H1 (cell line): ENCODE data around the gene RO60. TPM values are rescaled to one million over a fixed set of nuclear protein-coding genes. Genes with fewer than 3 reads are reported as not detected.
A peak's percentile ranks its signal among the peaks of the same experiment; 100 is the strongest.

ENCODE experiments used
- CTCF ChIA-PET: fragments of 300-600 bp; sonication (Branson Sonifier 250); formaldehyde crosslinking; loops from one replicate; lab custom pipeline; 2021; ENCODE audit not compliant: partially characterized antibody; lab: Charles Lee
- POLR2A ChIA-PET: fragments of 300-600 bp; sonication (Branson Sonifier 250); formaldehyde crosslinking; loops from one replicate; lab custom pipeline; 2021; ENCODE audit warnings: inconsistent platforms; ENCODE audit not compliant: partially characterized antibody; lab: Charles Lee
- DNase-seq, 2 experiments: peaks; one replicate each; pipeline versions ENCODE4 v3.0.0 to v3.0.0-alpha.2; 2010 to 2022; ENCODE audit warnings: low spot score in 2 of 2, low read depth in 1 of 2, mixed read lengths in 1 of 2
- FAIRE-seq: peaks from 2 replicates; lab custom pipeline; 2011; peaks lifted over from hg19 to GRCh38; lab: Jason Lieb, UNC
- H2AFZ ChIP-seq: 2 replicates; pipeline ENCODE4 v1.8.1; 2012; ENCODE audit warnings: low read length, inconsistent platforms
- H2AK5ac ChIP-seq: 2 replicates; pipeline ENCODE4 v1.6.1; 2013; ENCODE audit warnings: low read depth, low read length
- H2BK120ac ChIP-seq: replicated peaks from 2 replicates; pipeline ENCODE3; 2013; ENCODE audit warnings: low read depth, low read length, inconsistent platforms
- H2BK12ac ChIP-seq: 2 replicates; pipeline ENCODE4 v1.6.1; 2013; ENCODE audit warnings: low read depth, low read length
- H2BK15ac ChIP-seq: 2 replicates; pipeline ENCODE4 v1.6.1; 2013; ENCODE audit warnings: low read length
- H2BK20ac ChIP-seq: 2 replicates; pipeline ENCODE4 v1.6.1; 2013; ENCODE audit warnings: low read length
- H2BK5ac ChIP-seq: 2 replicates; pipeline ENCODE4 v1.6.1; 2013; ENCODE audit warnings: low read depth, low read length
- H3K14ac ChIP-seq: 2 replicates; pipeline ENCODE4 v1.6.1; 2013; ENCODE audit warnings: inconsistent platforms; ENCODE audit not compliant: insufficient read length
- H3K18ac ChIP-seq: 2 replicates; pipeline ENCODE4 v1.6.1; 2013; ENCODE audit warnings: low read length; ENCODE audit errors: extremely low read depth
- H3K23ac ChIP-seq: 2 replicates; pipeline ENCODE4 v1.6.1; 2013; ENCODE audit warnings: inconsistent platforms; ENCODE audit not compliant: insufficient read length
- H3K23me2 ChIP-seq: 2 replicates; pipeline ENCODE4 v1.6.1; 2013; ENCODE audit warnings: low read depth, low read length
- H3K27ac ChIP-seq: 2 replicates; pipeline ENCODE4 v1.6.1; 2011; ENCODE audit warnings: low read depth, low read length, inconsistent platforms
- H3K27me3 ChIP-seq, 4 experiments: replicated peaks in 1 of 4; 1 replicate in 1 of 4; 2 replicates in 3 of 4; pipeline versions ENCODE4 v1.6.1 to v1.8.1; 2011 to 2013; ENCODE audit warnings: low read length in 3 of 4, mild to moderate bottlenecking in 3 of 4, inconsistent platforms in 2 of 4, mixed read lengths in 2 of 4, moderate library complexity in 1 of 4; ENCODE audit not compliant: control insufficient read depth in 3 of 4, insufficient read depth in 3 of 4; ENCODE audit errors: extremely low read depth in 1 of 4
- H3K36me3 ChIP-seq, 4 experiments: 2 replicates each; pipeline versions ENCODE4 v1.6.1 to v1.8.1; 2011 to 2013; ENCODE audit warnings: mild to moderate bottlenecking in 4 of 4, low read length in 3 of 4, moderate library complexity in 2 of 4, control low read depth in 1 of 4, inconsistent platforms in 1 of 4; ENCODE audit not compliant: insufficient read depth in 4 of 4, control insufficient read depth in 2 of 4
- H3K4ac ChIP-seq: replicated peaks from 2 replicates; pipeline ENCODE3; 2013; ENCODE audit warnings: low read length, low read depth, mixed read lengths, inconsistent platforms; ENCODE audit not compliant: insufficient read length
- H3K4me1 ChIP-seq, 4 experiments: replicated peaks in 1 of 4; 1 replicate in 1 of 4; 2 replicates in 3 of 4; pipeline versions ENCODE4 v1.6.1 to v1.8.1; 2011 to 2013; ENCODE audit warnings: low read length in 3 of 4, inconsistent platforms in 2 of 4, mixed read lengths in 1 of 4; ENCODE audit not compliant: insufficient read depth in 4 of 4, control insufficient read depth in 3 of 4
- H3K4me2 ChIP-seq, 2 experiments: 2 replicates each; pipeline versions ENCODE4 v1.6.1 to v1.8.1; 2011 to 2013; ENCODE audit warnings: low read depth in 2 of 2, low read length in 2 of 2, control low read depth in 1 of 2, inconsistent platforms in 1 of 2, mild to moderate bottlenecking in 1 of 2; ENCODE audit not compliant: insufficient read depth in 1 of 2
- H3K4me3 ChIP-seq, 4 experiments: fragments of 200-600, 300-600 bp in 1 of 4; sonication (generic), shearing (Covaris generic), sonication (Bioruptor Twin) in 1 of 4; 2 replicates each; pipeline versions ENCODE4 v1.5.1 to v1.8.1; 2011 to 2016; ENCODE audit warnings: low read length in 4 of 4, low read depth in 3 of 4, control low read depth in 2 of 4, inconsistent platforms in 2 of 4, mild to moderate bottlenecking in 2 of 4, mixed read lengths in 1 of 4, moderate library complexity in 1 of 4; ENCODE audit not compliant: insufficient read depth in 2 of 4; ENCODE audit errors: extremely low read depth in 1 of 4
- H3K56ac ChIP-seq: replicated peaks from 2 replicates; pipeline ENCODE3; 2013; ENCODE audit warnings: low read depth, mild to moderate bottlenecking, mixed read lengths, low read length, inconsistent platforms; ENCODE audit not compliant: insufficient read length
- H3K79me1 ChIP-seq: 2 replicates; pipeline ENCODE4 v1.6.1; 2013; ENCODE audit warnings: low read depth, low read length, control low read depth
- H3K79me2 ChIP-seq, 2 experiments: 2 replicates each; pipeline versions ENCODE4 v1.6.1 to v1.8.1; 2012 to 2013; ENCODE audit warnings: low read length in 2 of 2, mild to moderate bottlenecking in 2 of 2, inconsistent platforms in 1 of 2; ENCODE audit not compliant: insufficient read depth in 2 of 2, control insufficient read depth in 1 of 2
- H3K9ac ChIP-seq, 4 experiments: replicated peaks in 1 of 4; 1 replicate in 1 of 4; 2 replicates in 3 of 4; pipeline versions ENCODE4 v1.6.1 to v1.8.1; 2011 to 2013; ENCODE audit warnings: low read depth in 3 of 4, low read length in 3 of 4, control low read depth in 2 of 4, mild to moderate bottlenecking in 2 of 4, moderate library complexity in 2 of 4, inconsistent platforms in 1 of 4; ENCODE audit errors: extremely low read depth in 1 of 4
- H3K9me3 ChIP-seq, 2 experiments: 2 replicates each; pipeline versions ENCODE4 v1.6.1 to v1.8.1; 2012 to 2013; ENCODE audit warnings: mild to moderate bottlenecking in 2 of 2, moderate library complexity in 2 of 2, control low read depth in 1 of 2, inconsistent platforms in 1 of 2, low read depth in 1 of 2, low read length in 1 of 2, mixed read lengths in 1 of 2; ENCODE audit not compliant: insufficient read depth in 2 of 2
- H4K20me1 ChIP-seq, 2 experiments: replicated peaks in 1 of 2; 2 replicates each; pipeline versions ENCODE3 to v1.8.1; 2011 to 2013; ENCODE audit warnings: inconsistent platforms in 2 of 2, low read length in 2 of 2, mild to moderate bottlenecking in 1 of 2; ENCODE audit not compliant: insufficient read depth in 2 of 2, control insufficient read depth in 1 of 2
- H4K5ac ChIP-seq: 2 replicates; pipeline ENCODE4 v1.6.1; 2013; ENCODE audit warnings: low read length, low read depth, mixed read lengths, inconsistent platforms; ENCODE audit not compliant: insufficient read length
- H4K8ac ChIP-seq: 2 replicates; pipeline ENCODE4 v1.8.0; 2013; ENCODE audit warnings: mild to moderate bottlenecking, moderate library complexity, low read length, inconsistent platforms; ENCODE audit not compliant: insufficient read depth; ENCODE audit errors: extremely low read depth
- H4K91ac ChIP-seq: replicated peaks from 2 replicates; pipeline ENCODE3; 2013; ENCODE audit warnings: low read length, mixed read lengths, inconsistent platforms; ENCODE audit not compliant: insufficient read length
- ASH2L ChIP-seq: fragments of 200-600, 300-600 bp; sonication (generic); IDR thresholded peaks from one replicate; pipeline ENCODE4 v1.7.1; 2017; ENCODE audit warnings: low read length
- CBX5 ChIP-seq: fragments of 300-800, 300-1000 bp; sonication (generic); IDR thresholded peaks from 2 replicates; pipeline ENCODE4 v1.7.1; 2016; ENCODE audit warnings: antibody characterized with exemption, low read length, low read depth
- WGBS, 2 experiments: shearing (Covaris generic) in 1 of 2; methylation state at CpG; one replicate each; pipeline versions ENCODE4 v1.1.6 to v1.1.7; 2013 to 2015; ENCODE audit warnings: low lambda C conversion rate in 2 of 2, mixed read lengths in 2 of 2, inconsistent platforms in 1 of 2, low coverage in 1 of 2, missing lambda C conversion rate in 1 of 2; ENCODE audit not compliant: insufficient replicate concordance in 2 of 2, insufficient coverage in 1 of 2, insufficient read length in 1 of 2; ENCODE audit errors: extremely low coverage in 1 of 2, missing lambda C conversion rate in 1 of 2; 5-methylcytosine and 5-hydroxymethylcytosine counted together
- polyA plus RNA-seq, 7 experiments: library from polyadenylated mRNA; depleted of rRNA in 3 of 7; stranded (reverse) in 5 of 7; unstranded in 2 of 7; fragments of >200 nt in 5 of 7; fragments of 200-250 nt in 2 of 7; gene quantifications; 1 replicate in 5 of 7; 2 replicates in 1 of 7; 4 replicates in 1 of 7; pipeline versions ENCODE4 v1.2.1 to v1.2.3, GENCODE V29; 2011 to 2013; ENCODE audit warnings: missing spikeins in 2 of 7, mixed read lengths in 2 of 7
- total RNA-seq: library from RNA; stranded (reverse); fragmentation: NEBNext Ultra II Directional; extraction: Animal tissue kit (Norgen Biotek cat#: 25700); gene quantifications from 2 replicates; pipeline ENCODE4 v1.2.1, GENCODE V29; 2021

RO60 gene
- total and polyA plus RNA-seq, 2 of the 8 experiments (the other 6 are each of a cell fraction or from before 2014, with no cell fraction given) = 13.6 to 103 TPM

DNA sequence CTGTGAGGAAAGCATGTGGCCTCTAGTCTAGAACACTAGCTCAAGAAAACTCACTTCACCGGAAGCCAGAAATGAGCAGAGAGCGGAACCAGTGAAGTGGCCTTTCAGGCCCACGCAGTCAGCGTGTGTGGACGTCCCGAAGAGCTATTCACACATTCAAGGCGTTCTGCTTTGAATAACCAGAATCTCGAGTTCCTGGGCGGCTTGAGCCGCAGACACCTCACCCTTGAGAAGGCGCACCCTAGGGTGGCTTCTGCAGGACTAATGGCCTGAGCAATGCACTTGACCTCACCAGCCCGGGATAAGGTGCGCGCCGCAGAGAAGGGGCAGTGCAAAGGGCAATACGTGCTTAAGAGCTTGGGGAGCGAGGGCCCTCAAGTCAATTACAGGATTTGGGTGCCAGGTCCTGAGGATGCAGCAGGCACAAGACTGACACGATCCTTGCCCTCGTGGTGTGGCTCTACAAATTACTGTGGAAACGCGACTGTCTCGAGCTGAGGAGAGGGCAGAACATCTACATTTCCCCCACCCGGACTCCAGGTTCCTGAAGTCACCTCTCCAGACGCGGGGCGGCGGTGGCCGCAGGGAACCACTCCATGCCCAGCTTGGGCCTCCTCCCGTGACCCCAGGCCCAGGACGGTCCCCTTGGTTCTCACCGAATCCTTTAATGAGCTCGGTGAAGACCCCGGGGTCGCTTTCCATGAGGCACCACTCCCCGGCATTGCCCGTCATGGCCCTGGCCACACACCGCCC, 707 bp upstream of the RO60 start:
- ChIA-PET POLR2A (interaction anchor here (0.6 to 2.2 kb wide), 18 partner anchors 10 to 583 kb away, joined by 3 to 15 read pairs (median 4); partner anchors contain the start of genes CDC73, GLRX2 and RGS2), CTCF (interaction anchor here (0.6 to 1.7 kb wide), 8 partner anchors 9 to 581 kb away, joined by 3 to 11 read pairs (median 3); no protein-coding TSS in a partner anchor)
- peak overlapping the region; percentile 82; the same call in 1 of the 2 replicates for H4K8ac ChIP-seq
- peak overlapping the region; percentile 19 for H2AFZ ChIP-seq
- H2BK12ac ChIP-seq = peak overlapping the region; percentile 85
- H3K14ac ChIP-seq = no peak overlapping the region
- H2BK20ac ChIP-seq = no peak overlapping the region
- H3K23ac ChIP-seq = no peak overlapping the region
- FAIRE-seq (no peak), DNase-seq (peak in 1 of 2 experiments; percentile 49)
- H4K20me1 ChIP-seq = peaks cover 2 to 4% of the 10 kb centered on the region in 2 experiments
- peak overlapping the region; percentile 86 to 96 (median 95) for H3K9ac ChIP-seq
- WGBS, 2 experiments = 7% methylated on average over 37 of the region's 37 CpGs; no CpG with 5 or more reads in 1 of the 2 experiments
- H3K4me2 ChIP-seq = peak overlapping the region; percentile 87 to 91
- peaks cover 7% of the 10 kb centered on the region; the same call in 1 of the 2 replicates for H3K79me1 ChIP-seq
- peak overlapping the region; percentile 94 to 96 (median 94) for H3K4me3 ChIP-seq
- H3K18ac ChIP-seq = no peak overlapping the region; the same call in 1 of the 2 replicates
- H3K23me2 ChIP-seq = peaks cover 9% of the 10 kb centered on the region
- no peaks in the 10 kb centered on the region for H3K9me3 ChIP-seq
- H2AK5ac ChIP-seq = peak overlapping the region; percentile 45; the same call in 1 of the 2 replicates
- H2BK15ac ChIP-seq = no peak overlapping the region
- peak overlapping the region; percentile 1 for H3K56ac ChIP-seq
- H4K91ac ChIP-seq = peak overlapping the region; percentile 35
- peak overlapping the region; percentile 92 for H2BK5ac ChIP-seq
- H3K36me3 ChIP-seq = no peaks in the 10 kb centered on the region
- H3K27me3 ChIP-seq = no peaks in the 10 kb centered on the region
- peak overlapping the region; percentile 92 for H3K27ac ChIP-seq
- H3K4ac ChIP-seq = peak overlapping the region; percentile 5
- peaks cover 0 to 3% (median 2%) of the 10 kb centered on the region in 4 experiments; a peak in 3 of 7 replicates for H3K4me1 ChIP-seq
- peak overlapping the region; percentile 64 for H4K5ac ChIP-seq
- no peak overlapping the region for H2BK120ac ChIP-seq
- peaks cover 15 to 88% of the 10 kb centered on the region in 2 experiments for H3K79me2 ChIP-seq
- TF ChIP-seq CBX5 (no peak), ASH2L (peak; percentile 20)
